Endothelial cell of umbilical vein (primary cell): ENCODE results near the gene ADAM10. TPM values are rescaled to one million over a fixed set of nuclear protein-coding genes. Genes with fewer than 3 reads are reported as not detected.

Experiments
- BruUV-seq: library from RNA; stranded (reverse); fragments of 400-500 nt; replicated peaks from 2 replicates; lab custom pipeline; 2021; lab: Mats Ljungman, UMichigan
- CTCF ChIA-PET: fragments of 300-600, 350-600 bp; sonication (Branson Sonifier 250); formaldehyde crosslinking; loops from one replicate; lab custom pipeline; 2021; ENCODE audit warnings: antibody characterized with exemption, inconsistent platforms; lab: Charles Lee
- POLR2A ChIA-PET: fragments of 300-600, 350-600 bp; sonication (Branson Sonifier 250); formaldehyde crosslinking; loops from one replicate; lab custom pipeline; 2021; ENCODE audit warnings: antibody characterized with exemption, inconsistent platforms; lab: Charles Lee
- DNase-seq: peaks from one replicate; pipeline ENCODE4 v3.0.0-alpha.2; 2011; ENCODE audit warnings: low read depth, low spot score
- FAIRE-seq: peaks from 2 replicates; lab custom pipeline; 2011; peaks lifted over from hg19 to GRCh38; lab: Jason Lieb, UNC
- H2AFZ ChIP-seq: 2 replicates; pipeline ENCODE4 v1.6.0; 2012; ENCODE audit warnings: low read depth, low read length, control low read depth, inconsistent platforms
- H3K27ac ChIP-seq: 2 replicates; pipeline ENCODE4 v1.5.1; 2011; ENCODE audit warnings: low read depth, mild to moderate bottlenecking, control low read depth, low read length, moderate library complexity; ENCODE audit not compliant: insufficient read depth
- H3K27me3 ChIP-seq, 2 experiments: 2 replicates each; pipeline versions ENCODE4 v1.6.0 to v1.6.1; 2011; ENCODE audit warnings: low read length in 2 of 2, mixed read lengths in 1 of 2; ENCODE audit not compliant: control insufficient read depth in 2 of 2, insufficient read depth in 2 of 2
- H3K36me3 ChIP-seq, 2 experiments: 2 replicates in 1 of 2; 3 replicates in 1 of 2; pipeline ENCODE4 v1.5.1; 2011; ENCODE audit warnings: low read length in 2 of 2, mild to moderate bottlenecking in 1 of 2, moderate library complexity in 1 of 2; ENCODE audit not compliant: control insufficient read depth in 2 of 2, insufficient read depth in 2 of 2; ENCODE audit errors: extremely low read depth in 1 of 2
- H3K4me1 ChIP-seq: 3 replicates; pipeline ENCODE4 v1.5.1; 2011; ENCODE audit warnings: mild to moderate bottlenecking, low read length; ENCODE audit not compliant: control insufficient read depth, insufficient read depth; ENCODE audit errors: extremely low read depth
- H3K4me2 ChIP-seq: 2 replicates; pipeline ENCODE4 v1.6.1; 2011; ENCODE audit warnings: low read length, control low read depth, mixed read lengths; ENCODE audit not compliant: insufficient read depth
- H3K4me3 ChIP-seq, 3 experiments: fragments of 200-600 bp in 1 of 3; sonication (generic), shearing (Covaris generic) in 1 of 3; replicated peaks in 1 of 3; 2 replicates each; pipeline ENCODE4 v1.5.1; 2011 to 2016; ENCODE audit warnings: control low read depth in 3 of 3, low read length in 3 of 3, mild to moderate bottlenecking in 2 of 3, inconsistent platforms in 1 of 3, low read depth in 1 of 3, moderate library complexity in 1 of 3; ENCODE audit not compliant: insufficient read depth in 1 of 3
- H3K79me2 ChIP-seq: 2 replicates; pipeline ENCODE4 v1.6.0; 2012; ENCODE audit warnings: low read length, inconsistent platforms; ENCODE audit not compliant: control insufficient read depth, insufficient read depth
- H3K9ac ChIP-seq: replicated peaks from 2 replicates; pipeline ENCODE3; 2011; ENCODE audit warnings: low read length, control low read depth; ENCODE audit not compliant: insufficient read depth; ENCODE audit errors: extremely low read depth
- H3K9me1 ChIP-seq: replicated peaks from 3 replicates; pipeline ENCODE4 v1.6.0; 2011; ENCODE audit warnings: mild to moderate bottlenecking, low read length; ENCODE audit not compliant: control insufficient read depth, insufficient read depth; ENCODE audit errors: extremely low read depth
- H3K9me3 ChIP-seq: replicated peaks from 2 replicates; pipeline ENCODE4 v1.5.1; 2012; ENCODE audit warnings: low read length, inconsistent platforms; ENCODE audit not compliant: control insufficient read depth, insufficient read depth
- H4K20me1 ChIP-seq: replicated peaks from 2 replicates; pipeline ENCODE3; 2011; ENCODE audit warnings: mild to moderate bottlenecking, low read length; ENCODE audit not compliant: control insufficient read depth, insufficient read depth; ENCODE audit errors: extremely low read depth
- EZH2 ChIP-seq: IDR thresholded peaks from 2 replicates; pipeline ENCODE4 v1.6.1; 2012; ENCODE audit warnings: borderline replicate concordance, low read depth, mild to moderate bottlenecking, moderate library complexity, low read length, inconsistent platforms; ENCODE audit not compliant: severe bottlenecking
- FOS ChIP-seq: IDR thresholded peaks from 2 replicates; pipeline ENCODE4 v1.6.1; 2011; ENCODE audit warnings: mild to moderate bottlenecking, low read length, moderate library complexity, borderline replicate concordance; ENCODE audit not compliant: insufficient read depth
- GATA2 ChIP-seq: IDR thresholded peaks from 2 replicates; pipeline ENCODE4 v1.7.0; 2011; ENCODE audit warnings: low read depth, mild to moderate bottlenecking, moderate library complexity, mixed read lengths, low read length; ENCODE audit not compliant: insufficient read length, insufficient read depth
- JUN ChIP-seq: IDR thresholded peaks from 2 replicates; pipeline ENCODE4 v1.6.1; 2011; ENCODE audit warnings: borderline replicate concordance, low read depth; ENCODE audit not compliant: insufficient read length, insufficient read depth
- MYC ChIP-seq: IDR thresholded peaks from one replicate; pipeline ENCODE4 v1.6.1; 2011; ENCODE audit warnings: mild to moderate bottlenecking, low read depth, low read length
- POLR2A ChIP-seq: IDR thresholded peaks from 2 replicates; pipeline ENCODE4 v1.6.1; 2012; ENCODE audit warnings: low read depth, mild to moderate bottlenecking, control low read depth, low read length
- POLR2AphosphoS5 ChIP-seq: IDR thresholded peaks from 2 replicates; pipeline ENCODE4 v1.6.1; 2012; ENCODE audit warnings: low read depth, mild to moderate bottlenecking, control low read depth, low read length, moderate library complexity; ENCODE audit not compliant: insufficient read depth
- dilution Hi-C: fragments of 300-500 bp; cut with MboI; formaldehyde crosslinking; loops from one replicate; pipeline ENCODE4 v1.15.0; 2019; ENCODE audit warnings: low sequenced_read_pairs; ENCODE audit not compliant: extremely low pct_ligation_motif_present
- intact Hi-C: fragments of 100-400 bp; cut with micrococcal nuclease; formaldehyde crosslinking; loops from one replicate; pipeline ENCODE4 v1.10.0; 2022
- polyA plus RNA-seq, 4 experiments: library from polyadenylated mRNA; depleted of rRNA in 3 of 4; stranded (reverse) in 3 of 4; unstranded in 1 of 4; fragments of >200 nt; gene quantifications; 2 replicates each; pipeline versions ENCODE4 v1.2.1 to v1.2.3, GENCODE V29; 2011 to 2012; ENCODE audit warnings: missing spikeins in 1 of 4
- total RNA-seq: library from RNA; stranded (reverse); gene quantifications from 2 replicates; pipeline ENCODE4 v1.2.3, GENCODE V29; 2021
- TF ChIP-seq, protein P1 (sequence below): IDR thresholded peaks from 2 replicates; pipeline ENCODE4 v1.6.1; 2011; ENCODE audit not compliant: insufficient read depth, insufficient read length
- TF ChIP-seq, protein P2 (sequence below), 2 donors: IDR thresholded peaks; 1 replicate in 1 of 2; 2 replicates in 1 of 2; pipeline ENCODE4 v1.5.1; 2011; ENCODE audit warnings: low read length in 2 of 2, mild to moderate bottlenecking in 2 of 2, moderate library complexity in 2 of 2, control low read depth in 1 of 2, inconsistent platforms in 1 of 2, low read depth in 1 of 2; ENCODE audit not compliant: insufficient read depth in 1 of 2; ENCODE audit errors: extremely low read depth in 1 of 2

Gene ADAM10
- total and polyA plus RNA-seq, 2 donors (not counting 3 experiments of a cell fraction or from before 2014, with no cell fraction given), result 91.3 to 203 TPM

DNA sequence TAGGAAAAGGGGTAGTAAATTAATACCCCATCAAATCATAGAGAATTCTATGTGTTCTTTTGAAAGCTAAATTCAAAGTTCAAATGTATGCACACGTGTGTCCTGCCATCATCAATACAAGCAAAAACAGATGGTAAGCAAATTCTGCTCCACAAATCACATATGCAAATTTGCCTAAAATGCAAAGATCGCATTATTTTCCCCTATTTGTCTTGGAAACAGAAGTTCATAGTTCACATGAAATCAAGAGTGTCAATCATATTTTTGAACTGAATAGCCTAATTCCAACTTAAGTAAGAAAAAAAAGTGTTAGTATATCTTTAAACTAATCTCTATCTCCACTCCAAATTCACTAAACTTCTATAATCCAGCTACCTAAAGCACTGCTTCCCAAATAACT is 8.5 kb downstream of the ADAM10 start:
- FAIRE-seq, result no peak
- peaks cover 25% of the 10 kb centered on the region for H4K20me1 ChIP-seq
- no peak overlapping the region for H3K4me2 ChIP-seq
- no peak overlapping the region for H3K9ac ChIP-seq
- H3K9me3 ChIP-seq, result no peaks in the 10 kb centered on the region
- no peaks in the 10 kb centered on the region for H3K36me3 ChIP-seq
- H2AFZ ChIP-seq, result no peak overlapping the region
- H3K79me2 ChIP-seq, result peaks cover 90% of the 10 kb centered on the region
- BruUV-seq, result no TSS peak
- H3K27ac ChIP-seq, result no peak overlapping the region
- no peaks in the 10 kb centered on the region for H3K27me3 ChIP-seq
- intact Hi-C loops, result no loop called here
- H3K4me1 ChIP-seq, result peaks cover 34% of the 10 kb centered on the region
- H3K4me3 ChIP-seq, result no peak overlapping the region
- H3K9me1 ChIP-seq, result peaks cover 2% of the 10 kb centered on the region
- TF ChIP-seq, protein P1, sequence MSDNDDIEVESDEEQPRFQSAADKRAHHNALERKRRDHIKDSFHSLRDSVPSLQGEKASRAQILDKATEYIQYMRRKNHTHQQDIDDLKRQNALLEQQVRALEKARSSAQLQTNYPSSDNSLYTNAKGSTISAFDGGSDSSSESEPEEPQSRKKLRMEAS, result no peak
- TF ChIP-seq MYC (no peak), JUN (no peak), POLR2AphosphoS5 (no peak), EZH2 (no peak), POLR2A (no peak), FOS (no peak), GATA2 (no peak)
- TF ChIP-seq, protein P2, sequence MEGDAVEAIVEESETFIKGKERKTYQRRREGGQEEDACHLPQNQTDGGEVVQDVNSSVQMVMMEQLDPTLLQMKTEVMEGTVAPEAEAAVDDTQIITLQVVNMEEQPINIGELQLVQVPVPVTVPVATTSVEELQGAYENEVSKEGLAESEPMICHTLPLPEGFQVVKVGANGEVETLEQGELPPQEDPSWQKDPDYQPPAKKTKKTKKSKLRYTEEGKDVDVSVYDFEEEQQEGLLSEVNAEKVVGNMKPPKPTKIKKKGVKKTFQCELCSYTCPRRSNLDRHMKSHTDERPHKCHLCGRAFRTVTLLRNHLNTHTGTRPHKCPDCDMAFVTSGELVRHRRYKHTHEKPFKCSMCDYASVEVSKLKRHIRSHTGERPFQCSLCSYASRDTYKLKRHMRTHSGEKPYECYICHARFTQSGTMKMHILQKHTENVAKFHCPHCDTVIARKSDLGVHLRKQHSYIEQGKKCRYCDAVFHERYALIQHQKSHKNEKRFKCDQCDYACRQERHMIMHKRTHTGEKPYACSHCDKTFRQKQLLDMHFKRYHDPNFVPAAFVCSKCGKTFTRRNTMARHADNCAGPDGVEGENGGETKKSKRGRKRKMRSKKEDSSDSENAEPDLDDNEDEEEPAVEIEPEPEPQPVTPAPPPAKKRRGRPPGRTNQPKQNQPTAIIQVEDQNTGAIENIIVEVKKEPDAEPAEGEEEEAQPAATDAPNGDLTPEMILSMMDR (IDR thresholded peaks at IDR 0.05; ENCODE audit: extremely low read depth in 1 of 2, insufficient read depth in 1 of 2, low read depth in 1 of 2, low read length in 2 of 2), result no peak
- POLR2A ChIA-PET, result no interaction called here
- CTCF ChIA-PET, result no interaction called here
- no peak for DNase-seq
- dilution Hi-C loops, result no loop called here
